GM18520 (cell line): ENCODE measurements around the gene HDHD5.

Source experiments
- ATAC-seq: cut with Tn5 transposase; IDR thresholded peaks from one replicate; pipeline ENCODE4 v1.9.1; 2021; ENCODE audit not compliant: unreplicated experiment

HDHD5 gene

GRCh38 chr22:17120711-17121232 lies 38.3 kb downstream of the HDHD5 start:
- ATAC-seq: no peak

GRCh38 chr22:17120281-17120680 lies 38.8 kb downstream of the HDHD5 start:
- no peak for ATAC-seq

- no peak for ATAC-seq
Observed at GRCh38 chr22:17119481-17120202, 39.4 kb downstream of the HDHD5 start.

GRCh38 chr22:17118342-17118741 lies 40.7 kb downstream of the HDHD5 start:
- no peak for ATAC-seq

- ATAC-seq: no peak
Observed at GRCh38 chr22:17117890-17118289, 41.2 kb downstream of the HDHD5 start.

GRCh38 chr22:17117400-17117799 lies 41.7 kb downstream of the HDHD5 start:
- ATAC-seq: no peak

- ATAC-seq: no peak
Observed at GRCh38 chr22:17116572-17117330, 42.3 kb downstream of the HDHD5 start.

GRCh38 chr22:17115945-17116565 lies 43.0 kb downstream of the HDHD5 start:
- ATAC-seq: no peak

- no peak for ATAC-seq
Observed at GRCh38 chr22:17115236-17115635, 43.8 kb downstream of the HDHD5 start.

- no peak for ATAC-seq
Observed at GRCh38 chr22:17114898-17115235, 44.2 kb downstream of the HDHD5 start.

- ATAC-seq: no peak
Observed at GRCh38 chr22:17114173-17114897, 44.7 kb downstream of the HDHD5 start.

- ATAC-seq: no peak
Observed at GRCh38 chr22:17113600-17113999, 45.5 kb downstream of the HDHD5 start.

- no peak for ATAC-seq
Observed at GRCh38 chr22:17112491-17113042, 46.5 kb downstream of the HDHD5 start.

GRCh38 chr22:17110791-17111550 lies 48.1 kb downstream of the HDHD5 start:
- ATAC-seq: no peak

- ATAC-seq: no peak
Observed at GRCh38 chr22:17109976-17110375, 49.1 kb downstream of the HDHD5 start.

- ATAC-seq: no peak
Observed at GRCh38 chr22:17109113-17109865, 49.8 kb downstream of the HDHD5 start.

GRCh38 chr22:17108256-17109112 lies 50.6 kb downstream of the HDHD5 start:
- ATAC-seq: no peak

- no peak for ATAC-seq
Observed at GRCh38 chr22:17107547-17107810, 51.6 kb downstream of the HDHD5 start.
